Activated CD8-positive, alpha-beta memory T cell treated with anti-CD3 and anti-CD28 coated beads for 24 hours (primary cell): ENCODE results near the gene BPIFB2.

ENCODE experiments used
- DNase-seq: peaks from one replicate; pipeline ENCODE4 v3.0.0-alpha.2; 2020

BPIFB2 gene

GRCh38 chr20:33071198-33071597 is 63.7 kb downstream of the BPIFB2 start:
- no peak for DNase-seq

- no peak for DNase-seq
Observed at GRCh38 chr20:33072362-33072761, 64.9 kb downstream of the BPIFB2 start.

GRCh38 chr20:33072813-33073212 is 65.3 kb downstream of the BPIFB2 start:
- DNase-seq = no peak
